Stimulated activated CD8-positive, alpha-beta memory T cell treated with anti-CD3 and anti-CD28 coated beads, Interleukin-7, amount 100 ng/mL, for 48 hours (primary cell): ENCODE measurements around the gene TRPM1.

ENCODE experiments used
- DNase-seq, 2 donors: peaks; one replicate each; pipeline ENCODE4 v3.0.0-alpha.2; 2020; ENCODE audit warnings: low read depth in 1 of 2; ENCODE audit errors: extremely low read depth in 1 of 2

TRPM1 gene

DNA sequence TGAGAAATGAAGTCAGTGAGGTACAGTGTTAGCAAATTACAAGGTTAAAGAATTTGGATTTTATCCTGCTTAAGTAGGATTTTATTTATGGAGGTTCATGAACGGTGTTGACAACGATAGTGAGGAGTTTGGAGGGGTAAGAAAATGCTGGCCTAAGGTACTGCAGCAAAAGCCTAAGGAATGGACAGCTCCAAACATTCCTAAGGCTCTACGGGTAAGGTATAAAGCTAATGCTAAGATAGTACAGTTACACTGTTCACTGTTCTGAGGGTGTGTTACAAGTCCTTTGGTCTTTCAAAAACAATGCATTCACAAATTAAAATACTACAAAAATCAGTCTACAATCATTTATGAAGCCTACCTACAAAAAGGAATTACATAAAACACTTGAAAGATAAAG lies 117.4 kb downstream of the TRPM1 start:
- DNase-seq, result no peak

DNA sequence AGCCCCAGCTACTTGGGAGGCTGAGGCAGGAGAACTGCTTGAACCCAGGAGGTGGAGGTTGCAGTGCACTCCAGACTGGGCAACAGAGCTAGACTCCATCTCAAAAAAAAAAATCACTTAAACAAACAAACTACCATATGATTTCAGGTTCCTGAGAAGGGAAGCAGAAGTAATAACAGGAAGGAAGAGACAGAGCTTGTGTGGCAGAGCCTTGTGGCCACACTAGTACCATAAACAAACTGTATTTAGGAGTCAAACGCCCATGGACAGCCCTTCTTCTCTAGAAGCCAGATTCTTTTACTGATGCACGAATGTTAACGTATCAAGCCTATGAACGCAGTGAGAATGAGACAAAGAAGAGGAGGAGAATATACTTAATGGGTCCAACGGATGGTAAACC lies 122.1 kb downstream of the TRPM1 start:
- no peak for DNase-seq

DNA sequence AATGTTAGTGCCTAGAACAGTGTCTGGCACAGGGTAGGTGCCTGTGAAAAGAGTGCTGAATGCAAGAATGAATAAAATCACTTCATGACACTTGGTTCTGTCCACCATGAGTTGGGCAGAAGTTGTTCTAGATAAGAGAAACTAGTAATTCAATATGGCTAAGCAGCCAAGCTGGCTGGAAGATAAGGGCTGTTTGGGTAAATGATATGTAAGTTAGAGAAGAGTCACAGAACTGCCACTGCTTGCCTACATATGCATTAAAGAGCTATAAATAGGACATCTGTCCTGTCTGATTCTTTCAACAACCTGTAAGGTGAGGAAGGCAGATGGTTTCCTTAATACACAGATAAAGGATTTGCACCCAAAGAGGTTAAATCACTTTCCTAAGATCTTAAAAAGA lies 123.2 kb downstream of the TRPM1 start:
- no peak for DNase-seq

DNA sequence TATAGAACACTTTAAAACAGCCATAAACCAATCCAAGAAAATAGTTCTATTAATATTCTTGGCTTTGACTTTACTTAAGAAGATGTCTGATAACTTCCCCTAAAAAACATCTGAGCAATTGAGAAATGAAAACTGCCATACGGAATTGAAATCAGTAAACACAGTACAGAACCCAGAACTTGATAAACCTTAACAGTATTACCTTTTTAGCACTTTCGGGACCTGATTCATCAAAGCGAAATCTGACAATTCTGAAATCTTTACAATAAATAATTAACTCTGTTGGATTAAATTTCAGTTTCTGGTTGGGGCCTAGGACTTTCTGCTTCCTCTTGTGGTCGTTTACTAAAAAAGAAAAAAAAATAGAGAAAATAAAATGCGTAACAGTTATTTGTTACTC lies 127.4 kb downstream of the TRPM1 start:
- no peak for DNase-seq

DNA sequence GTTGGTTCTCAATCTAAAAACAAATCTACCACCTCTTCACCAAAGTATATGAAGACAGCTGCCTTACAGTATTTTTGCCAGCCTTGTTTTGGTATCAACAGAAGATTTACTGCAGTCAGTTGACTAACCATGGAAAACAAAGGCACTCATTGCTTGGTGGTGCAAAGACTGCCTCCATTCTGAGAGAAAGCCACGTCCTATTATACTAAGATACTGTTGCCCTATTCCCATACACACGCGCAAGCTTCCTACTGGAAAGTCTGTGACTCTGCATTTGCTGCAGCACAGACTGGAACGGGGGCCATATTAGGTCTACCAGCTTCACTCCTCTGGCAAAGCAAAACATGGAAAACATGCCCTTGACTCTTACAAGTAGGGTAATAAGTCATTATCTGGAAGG lies 128.1 kb downstream of the TRPM1 start:
- DNase-seq, result no peak

DNA sequence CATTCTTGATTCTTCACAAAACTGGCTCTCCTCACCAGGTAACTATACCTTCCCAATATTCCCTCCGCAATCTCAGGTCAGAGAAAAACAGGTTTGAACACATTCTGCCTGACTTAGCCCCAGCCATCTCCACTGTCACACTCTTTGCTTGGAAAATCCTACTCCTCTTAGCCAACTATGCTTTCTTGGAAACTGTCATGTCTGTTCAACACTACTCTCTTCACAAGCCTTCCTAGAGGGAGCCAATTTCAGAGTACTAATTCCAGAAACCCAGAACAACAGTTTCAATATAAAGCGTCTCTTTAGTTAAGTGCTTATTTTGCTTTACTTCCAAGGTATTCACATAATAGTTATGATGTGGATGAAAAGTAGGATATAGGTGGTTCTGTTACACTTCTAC lies 131.8 kb downstream of the TRPM1 start:
- no peak for DNase-seq

DNA sequence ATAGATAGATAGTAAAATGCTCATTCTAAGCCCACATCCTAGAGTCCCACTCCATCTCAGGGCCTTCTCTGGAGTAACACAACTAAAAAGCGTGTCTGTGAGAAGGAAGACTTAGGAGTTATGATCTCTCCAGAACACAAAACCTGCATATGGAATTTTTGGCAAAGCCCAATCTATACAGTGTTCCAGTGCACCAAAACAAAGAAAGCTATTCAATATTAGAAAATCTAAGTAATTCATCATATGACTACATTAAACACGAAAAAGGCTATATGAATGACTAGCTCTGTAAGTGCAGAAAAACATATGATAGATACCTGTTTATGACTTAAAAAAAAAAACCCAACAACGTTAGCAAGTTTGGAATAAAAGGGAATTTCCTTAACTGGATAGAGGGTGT lies 137.8 kb downstream of the TRPM1 start:
- no peak for DNase-seq

DNA sequence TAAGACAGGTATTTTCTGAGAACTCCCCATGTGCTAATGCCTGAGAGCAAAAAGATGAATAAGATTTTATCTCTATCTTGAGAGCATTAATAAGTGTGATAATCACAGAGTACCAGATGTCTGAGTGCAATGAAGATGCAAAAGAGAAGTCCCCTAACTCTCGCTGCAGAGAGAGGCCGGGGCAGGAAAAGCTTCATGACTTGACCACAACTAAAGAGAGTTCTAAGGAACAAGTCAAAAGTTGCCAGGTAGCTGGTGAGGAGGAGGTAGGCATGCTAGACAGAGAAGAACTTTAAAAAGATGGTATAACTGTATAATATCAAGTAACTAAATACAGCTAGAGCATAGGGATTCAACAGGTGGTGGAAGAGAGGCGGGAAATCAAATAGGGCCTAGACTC lies 138.9 kb downstream of the TRPM1 start:
- DNase-seq, result no peak

DNA sequence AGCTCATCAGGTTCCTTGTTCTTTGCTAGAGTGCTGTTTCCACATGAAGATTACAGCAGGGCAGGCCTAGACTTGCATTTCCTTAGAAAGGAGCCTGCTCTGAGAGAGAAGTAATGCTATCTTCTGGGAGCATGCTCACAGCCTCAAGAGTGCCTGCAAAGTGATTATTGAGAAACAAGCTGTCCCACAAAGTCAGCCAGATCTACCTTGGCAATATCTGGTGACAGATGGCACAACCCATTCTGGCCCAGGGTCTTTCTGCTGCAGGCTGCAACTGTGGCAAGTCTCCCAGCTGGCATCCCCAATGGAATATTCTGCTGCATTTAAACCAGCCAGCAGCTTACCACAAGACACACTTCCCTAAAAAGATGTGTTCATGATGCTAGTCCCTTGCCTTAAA lies 139.4 kb downstream of the TRPM1 start:
- DNase-seq, result no peak

DNA sequence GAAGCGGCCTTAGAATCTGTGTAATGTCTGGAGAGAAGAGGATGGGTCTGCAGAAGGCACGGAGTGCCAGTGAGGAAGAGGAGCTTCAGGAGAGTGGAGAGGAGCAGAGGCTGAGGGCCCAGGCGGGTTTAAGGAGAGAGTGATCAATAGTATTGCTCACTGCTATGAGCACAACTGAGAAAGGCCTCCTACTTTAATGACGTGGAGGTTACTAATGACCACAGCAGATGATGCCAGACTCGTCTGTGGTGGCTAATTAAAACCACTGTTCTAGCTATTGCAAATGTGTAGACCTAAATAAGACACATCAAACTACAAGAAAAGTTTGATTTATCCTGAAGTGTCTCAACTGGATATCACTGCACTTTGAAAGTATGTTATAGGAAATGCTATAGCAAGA lies 143.3 kb downstream of the TRPM1 start:
- DNase-seq, result no peak

DNA sequence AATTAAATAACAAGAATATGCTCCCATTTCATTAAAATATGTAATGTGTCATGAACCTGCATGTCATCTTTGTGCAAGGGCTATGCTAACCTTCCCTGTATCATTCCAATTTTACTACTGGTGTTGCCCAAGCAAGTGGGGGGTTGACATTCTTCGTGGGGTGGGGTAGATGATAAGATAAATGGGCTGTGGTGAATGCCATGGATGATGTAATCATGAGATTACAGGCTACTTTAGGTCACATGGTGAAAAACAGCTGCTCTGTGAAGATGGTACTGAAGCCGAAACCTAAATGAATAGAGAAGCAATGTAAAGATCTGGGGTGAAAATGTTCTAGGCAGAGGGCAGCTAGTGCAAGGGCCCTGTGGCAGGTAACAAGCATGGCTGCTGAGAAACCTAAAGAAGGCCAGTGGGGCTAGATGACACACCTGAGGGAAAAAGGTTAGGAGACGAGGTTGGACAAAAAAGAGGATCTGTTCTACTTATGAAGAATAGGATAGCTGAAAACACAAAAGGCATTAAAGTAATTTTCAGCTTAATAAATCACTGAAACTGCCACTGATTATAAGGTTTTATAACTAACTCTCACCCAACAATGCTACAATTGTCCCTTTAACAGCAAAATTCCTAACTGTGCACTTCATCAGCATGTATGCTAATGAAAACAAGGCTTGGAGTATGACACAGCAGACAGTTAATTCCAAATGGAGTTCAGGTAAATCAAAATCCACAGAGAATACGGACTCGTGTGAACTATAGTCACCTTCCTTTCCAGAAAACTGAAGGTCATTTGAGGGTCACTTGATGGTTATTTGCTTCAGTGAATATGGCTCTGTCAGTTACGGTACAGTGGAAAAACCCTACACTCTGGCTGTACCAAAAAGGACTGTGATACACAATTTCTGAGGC lies 145.1 kb downstream of the TRPM1 start:
- no peak for DNase-seq

DNA sequence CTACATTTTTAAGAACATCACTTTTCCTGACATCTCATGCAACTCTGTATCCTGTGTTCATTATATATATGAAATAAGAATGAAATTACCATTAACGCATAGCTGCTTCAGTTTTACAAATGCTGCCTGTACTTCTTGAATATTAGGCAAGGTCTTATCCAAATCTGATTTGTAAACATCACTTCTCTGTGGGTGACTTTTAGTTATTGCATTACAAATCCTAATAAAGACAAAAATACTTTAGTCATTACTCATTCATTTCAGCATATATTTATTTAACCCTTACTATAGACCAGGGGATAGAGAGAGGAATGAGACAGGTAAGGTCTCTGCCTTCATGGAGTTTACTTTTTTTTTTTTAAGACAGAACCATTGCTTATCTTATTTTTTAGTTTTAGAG lies 146.9 kb downstream of the TRPM1 start:
- DNase-seq, result no peak

DNA sequence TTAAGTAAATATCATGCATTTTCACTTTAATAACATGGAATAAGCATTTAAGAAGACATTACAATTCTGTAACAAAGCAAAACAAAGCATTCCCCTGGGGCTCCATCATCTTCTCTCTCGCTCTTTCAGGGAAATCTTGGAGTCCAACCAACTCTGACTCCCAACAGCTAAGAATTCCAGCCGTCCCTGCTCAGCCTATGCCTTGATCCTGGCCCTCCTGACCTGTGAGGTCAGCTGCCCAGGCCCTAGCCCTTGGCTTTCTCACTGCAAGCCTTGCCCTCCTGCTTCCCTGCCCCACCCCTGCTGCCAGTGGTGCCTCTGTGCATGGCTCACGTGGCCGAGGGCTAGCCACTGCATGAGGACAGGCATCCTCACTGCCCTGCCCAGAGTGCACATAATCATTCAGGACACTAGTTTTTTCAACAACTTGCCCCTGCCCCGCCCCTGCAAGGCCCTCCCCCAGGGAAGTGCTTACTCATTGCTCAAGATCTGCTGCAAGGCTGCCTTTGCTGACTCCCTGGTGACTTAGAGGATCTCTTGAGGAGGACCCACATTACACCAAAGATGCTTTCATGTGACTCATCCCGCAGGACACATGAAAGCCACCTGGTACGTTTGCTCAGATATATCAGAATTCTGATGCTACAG lies 147.7 kb downstream of the TRPM1 start:
- peak in 1 of 2 donors; percentile 10 for DNase-seq

DNA sequence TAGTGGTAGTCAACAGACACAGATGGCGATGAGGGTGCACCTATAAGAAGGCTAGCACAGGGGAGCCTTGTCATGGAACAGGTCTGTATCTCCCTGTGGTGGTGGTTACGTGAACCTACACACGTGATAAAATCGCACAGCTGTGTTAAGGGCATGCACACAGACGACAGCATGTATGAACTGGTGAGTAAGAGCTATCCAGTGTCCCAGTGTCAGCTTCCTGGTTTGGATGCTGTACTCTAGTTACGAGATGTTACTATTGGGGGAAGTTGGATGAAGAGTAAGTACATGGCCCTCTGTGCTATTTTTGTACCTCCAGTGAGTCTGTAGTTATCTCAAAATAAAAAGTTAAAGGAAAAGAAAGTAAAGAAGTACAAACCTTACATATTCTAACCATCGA lies 148.3 kb downstream of the TRPM1 start:
- no peak for DNase-seq
